K562 (cell line): ENCODE measurements around the gene ETNK1. TPM values are rescaled to one million over a fixed set of nuclear protein-coding genes. Genes with fewer than 3 reads are reported as not detected.

Experiments
- ATAC-seq: fragments of 200-7000 bp; cut with Tn5 transposase; 3 replicates; pipeline ENCODE4 v1.9.1; 2020; ENCODE audit warnings: moderate library complexity
- BruUV-seq: library from RNA; stranded (reverse); fragments of 400-500 nt; replicated peaks from 2 replicates; lab custom pipeline; 2021; lab: Mats Ljungman, UMichigan
- CTCF ChIA-PET: fragments of 300-600 bp; formaldehyde crosslinking; extraction: SDS; loops from one replicate; lab custom pipeline; 2021; ENCODE audit warnings: low intra/inter-chr PET ratio; lab: Yijun Ruan, JAX
- POLR2A ChIA-PET: fragments of 300-600, 350-650 bp; sonication (Branson Sonifier 250); formaldehyde crosslinking; extraction: SDS; loops from one replicate; lab custom pipeline; 2021; ENCODE audit warnings: antibody characterized with exemption, inconsistent platforms; lab: Yijun Ruan, JAX
- DNase-seq, 4 experiments: peaks; one replicate each; pipeline versions ENCODE4 v3.0.0 to v3.0.0-alpha.2; 2011 to 2018; ENCODE audit warnings: low spot score in 3 of 4, mixed read lengths in 3 of 4; ENCODE audit errors: extremely low read depth in 1 of 4
- FAIRE-seq: peaks from 2 replicates; lab custom pipeline; 2011; peaks lifted over from hg19 to GRCh38; lab: Jason Lieb, UNC
- H2AFZ ChIP-seq: 2 replicates; pipeline ENCODE4 v1.6.0; 2011; ENCODE audit warnings: low read depth, low read length, control low read depth, inconsistent platforms
- H3K27ac ChIP-seq: fragments of 200-600 bp; 3 replicates; pipeline ENCODE4 v1.8.0; 2011; ENCODE audit warnings: low read depth, mild to moderate bottlenecking, control low read depth, inconsistent platforms, low read length, moderate library complexity, mixed read lengths; ENCODE audit errors: extremely low read depth
- H3K27me3 ChIP-seq, 2 experiments: fragments of 300-600 bp in 1 of 2; 2 replicates in 1 of 2; 3 replicates in 1 of 2; pipeline versions ENCODE4 v1.6.0 to v1.8.0; 2011; ENCODE audit warnings: inconsistent platforms in 2 of 2, low read length in 2 of 2, mild to moderate bottlenecking in 1 of 2, mixed read lengths in 1 of 2, moderate library complexity in 1 of 2; ENCODE audit not compliant: control insufficient read depth in 2 of 2, insufficient read depth in 2 of 2
- H3K36me3 ChIP-seq: fragments of 300-600 bp; 3 replicates; pipeline ENCODE4 v1.8.0; 2011; ENCODE audit warnings: mild to moderate bottlenecking, low read length, inconsistent platforms; ENCODE audit not compliant: control insufficient read depth, insufficient read depth
- H3K4me1 ChIP-seq, 2 experiments: fragments of 200-600 bp in 1 of 2; replicated peaks in 1 of 2; 2 replicates in 1 of 2; 3 replicates in 1 of 2; pipeline versions ENCODE4 v1.5.1 to v1.8.0; 2011; ENCODE audit warnings: inconsistent platforms in 2 of 2, low read length in 2 of 2, mild to moderate bottlenecking in 1 of 2, mixed read lengths in 1 of 2, moderate library complexity in 1 of 2; ENCODE audit not compliant: control insufficient read depth in 2 of 2, insufficient read depth in 2 of 2
- H3K4me2 ChIP-seq: 2 replicates; pipeline ENCODE4 v1.6.1; 2011; ENCODE audit warnings: low read length, control low read depth, inconsistent platforms, mixed read lengths; ENCODE audit not compliant: insufficient read depth
- H3K4me3 ChIP-seq: fragments of 200-600 bp; sonication (generic), shearing (Covaris generic); 2 replicates; pipeline ENCODE4 v1.5.1; 2016; ENCODE audit warnings: control low read depth, inconsistent platforms
- H3K79me2 ChIP-seq: fragments of 200-600 bp; 3 replicates; pipeline ENCODE4 v1.8.0; 2011; ENCODE audit warnings: low read length, inconsistent platforms; ENCODE audit not compliant: control insufficient read depth, insufficient read depth
- H3K9ac ChIP-seq, 2 experiments: 2 replicates each; pipeline versions ENCODE4 v1.6.0 to v1.6.1; 2011; ENCODE audit warnings: low read depth in 2 of 2, low read length in 2 of 2, control low read depth in 1 of 2, inconsistent platforms in 1 of 2, mild to moderate bottlenecking in 1 of 2, mixed read lengths in 1 of 2; ENCODE audit not compliant: insufficient read depth in 1 of 2
- H3K9me1 ChIP-seq: one replicate; pipeline ENCODE4 v1.6.0; 2011; ENCODE audit warnings: inconsistent platforms, mild to moderate bottlenecking, low read length, moderate library complexity; ENCODE audit not compliant: control insufficient read depth, insufficient read depth
- H3K9me3 ChIP-seq: replicated peaks from 2 replicates; pipeline ENCODE4 v1.5.1; 2011; ENCODE audit warnings: low read depth, low read length, inconsistent platforms; ENCODE audit not compliant: control insufficient read depth, insufficient read depth
- H4K20me1 ChIP-seq: replicated peaks from 2 replicates; pipeline ENCODE4 v1.6.1; 2011; ENCODE audit warnings: low read length, inconsistent platforms, mixed read lengths; ENCODE audit not compliant: control insufficient read depth, insufficient read depth
- DMBX1 ChIP-seq: fragments of 250-450 bp; sonication (Bioruptor Pico); IDR thresholded peaks from 2 replicates; pipeline ENCODE4 v1.8.0; 2022; ENCODE audit warnings: inconsistent platforms, mild to moderate bottlenecking, moderate library complexity, borderline replicate concordance
- ELK1 ChIP-seq: sonication (generic); formaldehyde crosslinking; IDR thresholded peaks from 2 replicates; pipeline ENCODE4 v1.8.1; 2022; ENCODE audit warnings: missing genetic modification reagents
- RBFOX2 ChIP-seq: fragments of 200-400 bp; formaldehyde crosslinking; IDR thresholded peaks from 2 replicates; pipeline ENCODE4 v1.6.1; 2017; ENCODE audit warnings: low read depth, mild to moderate bottlenecking, low read length, moderate library complexity
- SMARCA4 ChIP-seq: fragments of 450-650 bp; IDR thresholded peaks from 2 replicates; pipeline ENCODE4 v1.6.1; 2016
- TEAD2 ChIP-seq: fragments of 450-650 bp; IDR thresholded peaks from 2 replicates; pipeline ENCODE4 v1.6.1; 2016; ENCODE audit warnings: missing genetic modification characterization, control low read depth, missing compliant biosample characterization
- THAP12 ChIP-seq: fragments of 250-450 bp; sonication (Bioruptor Pico); IDR thresholded peaks from 2 replicates; pipeline ENCODE4 v1.9.0; 2021; ENCODE audit warnings: mild to moderate bottlenecking, inconsistent platforms
- ZNF584 ChIP-seq: fragments of 200-800 bp; sonication (Bioruptor generic); IDR thresholded peaks from 2 replicates; pipeline ENCODE4 v1.6.1; 2016; ENCODE audit warnings: low read depth, mild to moderate bottlenecking, missing genetic modification characterization, missing compliant biosample characterization
- WGBS: fragments of 100-300 bp; shearing (Covaris generic); methylation state at CpG from one replicate; pipeline ENCODE4 v1.1.6; 2016; ENCODE audit warnings: low coverage, mixed read lengths; ENCODE audit not compliant: insufficient coverage; ENCODE audit errors: missing lambda C conversion rate; 5-methylcytosine and 5-hydroxymethylcytosine counted together
- in situ Hi-C: fragments of 300-500 bp; cut with MboI; formaldehyde crosslinking; loops from 4 replicates; pipeline ENCODE4 v1.15.0; 2018; ENCODE audit warnings: inconsistent platforms, mixed read lengths
- intact Hi-C: fragments of 100-400 bp; cut with micrococcal nuclease; formaldehyde crosslinking; loops from 2 replicates; pipeline ENCODE4 v1.14.2; 2022
- polyA plus RNA-seq, 8 experiments: library from polyadenylated mRNA; depleted of rRNA in 4 of 8; stranded (reverse) in 5 of 8; unstranded in 3 of 8; fragments of >200 nt; fragmentation: Nextera tagmentation in 2 of 8; fragmentation: Illumina TruSeq in 1 of 8; extraction: Ambion mirVana in 2 of 8; extraction: Trizol in 1 of 8; gene quantifications; 2 replicates each; pipeline versions ENCODE4 v1.2.1 to v1.2.3, GENCODE V29; 2011 to 2014; ENCODE audit warnings: inconsistent platforms in 1 of 8, missing spikeins in 1 of 8
- total RNA-seq, 7 experiments: library from RNA; depleted of rRNA in 6 of 7; stranded (reverse); fragments of >200 nt in 6 of 7; fragmentation: Illumina TruSeq in 2 of 7; extraction: Trizol in 2 of 7; gene quantifications; 2 replicates each; pipeline versions ENCODE4 v1.2.1 to v1.2.3, GENCODE V29; 2011 to 2021; ENCODE audit warnings: low replicate concordance in 1 of 7
- TF ChIP-seq, protein P1 (sequence below): fragments of 250-450 bp; sonication (Bioruptor Pico); IDR thresholded peaks from 2 replicates; pipeline ENCODE4 v1.5.0; 2020; ENCODE audit warnings: mild to moderate bottlenecking, borderline replicate concordance

ETNK1 gene
- total and polyA plus RNA-seq, 9 of the 15 experiments (the other 6 are each of a cell fraction or from before 2014, with no cell fraction given), result 10.0 to 70.5 (median 36.0) TPM

DNA sequence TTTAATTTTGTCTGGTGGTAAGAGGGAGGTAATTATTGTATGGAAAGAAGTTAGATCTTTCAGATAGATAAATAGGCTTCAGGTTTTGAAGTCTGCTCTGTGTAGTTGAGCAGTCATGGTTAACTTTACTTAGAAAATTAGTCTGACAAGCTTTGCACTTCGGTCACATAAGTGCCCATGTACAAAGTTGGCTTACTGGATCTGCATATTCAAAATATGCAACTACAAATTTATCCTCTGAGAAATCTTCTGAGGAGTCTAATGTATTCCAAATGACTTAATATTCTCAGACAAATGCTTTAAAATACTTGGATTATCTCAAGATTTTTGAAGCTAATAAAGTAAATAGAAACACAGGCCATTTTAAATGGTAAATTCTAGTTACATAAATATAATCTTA, 61.2 kb downstream of the ETNK1 start (continued):
- TF ChIP-seq DMBX1 (CRISPR knock-in tag), result no peak

DNA sequence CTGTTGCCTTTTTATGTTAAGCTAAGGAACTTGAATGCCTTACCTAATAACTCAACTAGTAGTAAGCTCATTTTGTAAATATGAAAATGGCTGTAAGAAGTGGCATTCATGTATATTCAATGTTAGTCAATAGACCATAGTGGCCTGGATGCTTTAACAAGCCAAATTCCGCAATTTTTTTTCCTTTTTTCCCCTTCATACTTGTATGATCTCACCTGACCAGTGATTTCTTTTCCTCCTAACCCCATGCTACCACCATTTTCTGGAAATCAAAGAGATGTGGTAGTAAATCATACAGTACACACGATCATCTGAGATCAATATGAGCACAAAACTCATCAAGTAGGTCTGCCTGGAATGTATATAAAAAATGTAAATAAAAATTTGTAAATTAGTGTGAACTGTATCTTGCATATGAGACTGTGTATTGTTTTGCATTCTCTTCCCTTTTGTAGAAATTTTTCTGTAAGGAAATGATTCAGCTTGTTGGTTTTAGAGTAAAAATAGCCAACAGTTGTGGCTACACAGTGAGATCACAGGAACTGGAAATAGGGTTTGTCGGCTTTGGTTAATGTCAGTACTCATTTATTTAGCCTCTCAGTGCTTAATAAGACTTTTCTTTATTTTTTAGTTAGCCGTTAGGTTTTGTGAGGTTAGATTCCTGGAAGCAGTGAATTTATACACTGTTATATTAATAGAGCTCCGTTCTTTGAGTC, 62.5 kb downstream of the ETNK1 start:
- no peak overlapping the region for H3K4me3 ChIP-seq
- no peaks in the 10 kb centered on the region for H3K27me3 ChIP-seq
- ChIA-PET POLR2A (interaction anchor here (0.8 kb wide), 1 partner anchor 13 kb away, joined by 3 read pairs; no protein-coding TSS in a partner anchor), CTCF (no interaction called here)
- no peak overlapping the region for H3K9ac ChIP-seq
- ATAC-seq, result no peak
- no peak for FAIRE-seq
- no peak for DNase-seq
- intact Hi-C loops, result loop anchor here (10.0 kb wide), 1 partner anchor 163 kb away; no protein-coding TSS in a partner anchor
- in situ Hi-C loops, result no loop called here
- BruUV-seq, result no TSS peak
- H3K9me3 ChIP-seq, result no peaks in the 10 kb centered on the region
- H4K20me1 ChIP-seq, result no peaks in the 10 kb centered on the region
- H2AFZ ChIP-seq, result no peak overlapping the region
- H3K9me1 ChIP-seq, result no peaks in the 10 kb centered on the region
- H3K4me1 ChIP-seq, result no peaks in the 10 kb centered on the region
- no peaks in the 10 kb centered on the region for H3K79me2 ChIP-seq
- 94% methylated on average over 5 of the region's 5 CpGs for WGBS
- no peak overlapping the region for H3K4me2 ChIP-seq
- peaks cover 37% of the 10 kb centered on the region for H3K36me3 ChIP-seq
- H3K27ac ChIP-seq, result no peak overlapping the region
- TF ChIP-seq SMARCA4 (no peak), TEAD2 (tag) (no peak), THAP12 (no peak), ELK1 (CRISPR knock-in tag) (no peak), ZNF584 (CRISPR knock-in tag) (no peak), RBFOX2 (no peak)
- TF ChIP-seq, protein P1, sequence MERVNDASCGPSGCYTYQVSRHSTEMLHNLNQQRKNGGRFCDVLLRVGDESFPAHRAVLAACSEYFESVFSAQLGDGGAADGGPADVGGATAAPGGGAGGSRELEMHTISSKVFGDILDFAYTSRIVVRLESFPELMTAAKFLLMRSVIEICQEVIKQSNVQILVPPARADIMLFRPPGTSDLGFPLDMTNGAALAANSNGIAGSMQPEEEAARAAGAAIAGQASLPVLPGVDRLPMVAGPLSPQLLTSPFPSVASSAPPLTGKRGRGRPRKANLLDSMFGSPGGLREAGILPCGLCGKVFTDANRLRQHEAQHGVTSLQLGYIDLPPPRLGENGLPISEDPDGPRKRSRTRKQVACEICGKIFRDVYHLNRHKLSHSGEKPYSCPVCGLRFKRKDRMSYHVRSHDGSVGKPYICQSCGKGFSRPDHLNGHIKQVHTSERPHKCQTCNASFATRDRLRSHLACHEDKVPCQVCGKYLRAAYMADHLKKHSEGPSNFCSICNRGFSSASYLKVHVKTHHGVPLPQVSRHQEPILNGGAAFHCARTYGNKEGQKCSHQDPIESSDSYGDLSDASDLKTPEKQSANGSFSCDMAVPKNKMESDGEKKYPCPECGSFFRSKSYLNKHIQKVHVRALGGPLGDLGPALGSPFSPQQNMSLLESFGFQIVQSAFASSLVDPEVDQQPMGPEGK (CRISPR knock-in tag), result no peak
